HepG2 (cell line): ENCODE measurements around the gene MAP9.

Experiments
- ATF2 ChIP-seq: sonication (generic); formaldehyde crosslinking; IDR thresholded peaks from 2 replicates; pipeline ENCODE4 v1.4.0; 2020; ENCODE audit warnings: missing genetic modification reagents
- ATF3 ChIP-seq: sonication (generic); formaldehyde crosslinking; IDR thresholded peaks from 2 replicates; pipeline ENCODE4 v1.4.0; 2020; ENCODE audit warnings: missing genetic modification reagents
- CTCF ChIP-seq: sonication (generic); formaldehyde crosslinking; IDR thresholded peaks from 2 replicates; pipeline ENCODE4 v1.5.0; 2020; ENCODE audit warnings: mild to moderate bottlenecking, missing genetic modification reagents, moderate library complexity
- JDP2 ChIP-seq: sonication (generic); formaldehyde crosslinking; IDR thresholded peaks from 2 replicates; pipeline ENCODE4 v1.8.1; 2022; ENCODE audit warnings: missing genetic modification reagents, borderline replicate concordance
- PBX3 ChIP-seq: sonication (generic); formaldehyde crosslinking; IDR thresholded peaks from 2 replicates; pipeline ENCODE4 v1.8.1; 2023; ENCODE audit warnings: missing genetic modification reagents, inconsistent platforms, borderline replicate concordance
- RAD21 ChIP-seq: fragments of 450-650 bp; formaldehyde crosslinking; IDR thresholded peaks from 2 replicates; pipeline ENCODE4 v1.5.0; 2020; ENCODE audit warnings: mild to moderate bottlenecking
- SRF ChIP-seq: IDR thresholded peaks from 2 replicates; pipeline ENCODE4 v1.6.1; 2011; ENCODE audit warnings: mild to moderate bottlenecking, low read depth, low read length, moderate library complexity
- TGIF2 ChIP-seq: IDR thresholded peaks from 2 replicates; pipeline ENCODE4 v1.6.1; 2016; ENCODE audit warnings: control low read depth, missing compliant biosample characterization

- TF ChIP-seq CTCF (CRISPR knock-in tag) (peak; percentile 25), TGIF2 (CRISPR knock-in tag) (no peak), SRF (no peak), ATF2 (no peak), RAD21 (CRISPR knock-in tag) (no peak), ATF3 (CRISPR knock-in tag) (no peak), JDP2 (CRISPR knock-in tag) (no peak), PBX3 (no peak)
Measured at GRCh38 chr4:155403886-155404285, 27.1 kb upstream of the MAP9 start.
